CD4-positive, alpha-beta T cell treated with Interleukin-6 for 4 hours (primary cell): ENCODE data around the gene IL37.

Experiments used
- DNase-seq: peaks from one replicate; pipeline ENCODE4 v3.0.0-alpha.2; 2020; ENCODE audit warnings: mixed read lengths

IL37 gene, protein sequence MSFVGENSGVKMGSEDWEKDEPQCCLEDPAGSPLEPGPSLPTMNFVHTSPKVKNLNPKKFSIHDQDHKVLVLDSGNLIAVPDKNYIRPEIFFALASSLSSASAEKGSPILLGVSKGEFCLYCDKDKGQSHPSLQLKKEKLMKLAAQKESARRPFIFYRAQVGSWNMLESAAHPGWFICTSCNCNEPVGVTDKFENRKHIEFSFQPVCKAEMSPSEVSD

DNA sequence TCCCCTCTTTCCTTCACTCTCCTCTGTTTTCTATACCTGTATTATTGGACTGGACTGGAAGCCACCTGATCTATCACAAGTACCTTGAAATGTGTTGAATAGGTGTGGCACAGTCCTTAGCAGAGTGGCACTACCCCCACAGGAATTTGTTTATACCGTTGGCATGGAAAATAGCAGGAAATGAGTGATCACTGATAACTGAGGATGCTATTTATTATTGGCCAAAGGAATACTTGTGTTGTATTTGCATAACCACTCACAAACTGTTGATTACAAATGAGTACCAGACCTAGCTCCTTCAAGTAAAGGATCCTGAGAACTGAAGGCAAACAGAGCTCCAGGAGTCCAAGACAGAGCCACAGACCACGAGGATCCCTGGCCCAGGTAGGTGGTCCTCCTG, at the start of gene IL37:
Gene IL37, plus strand, starts transcription at position 301 of the 400 bp plus-strand sequence. CDS start 1,848 bp downstream, outside the sequence.
- DNase-seq, result no peak

- no peak for DNase-seq
Observed at GRCh38 chr2:112864072-112864471, 46.9 kb upstream of the IL37 start.

DNA sequence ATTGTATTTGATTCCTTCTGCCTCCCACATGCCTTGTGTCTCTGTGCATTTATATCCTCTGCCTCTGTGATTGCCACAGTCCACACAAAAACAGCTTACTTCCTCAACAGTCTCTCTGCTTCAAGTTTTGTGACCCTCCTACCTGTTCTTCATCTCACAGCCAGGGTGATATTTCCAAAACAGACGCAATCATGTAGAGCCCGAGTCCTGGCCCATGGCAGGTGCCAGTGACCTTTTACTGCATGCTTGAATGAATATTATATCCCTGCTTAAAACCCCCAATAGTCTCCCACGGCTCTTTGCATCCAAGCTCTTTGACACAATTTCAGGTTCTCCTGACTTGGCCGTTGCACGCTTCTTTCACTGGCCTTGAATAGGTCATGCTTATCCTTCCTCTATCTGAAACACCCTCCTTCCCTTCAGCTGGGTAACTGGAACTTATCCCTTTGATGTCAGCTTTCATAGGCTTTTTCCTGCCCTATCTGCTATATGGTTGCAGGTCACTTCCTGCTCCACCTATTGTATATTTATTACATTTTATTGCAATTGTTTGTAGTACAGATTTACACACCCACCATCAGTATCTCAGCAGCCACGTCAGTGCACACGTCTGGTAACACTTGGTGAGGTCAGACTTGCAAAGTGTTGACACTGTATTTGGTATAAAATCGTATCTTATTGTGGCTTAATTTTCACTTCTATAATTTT, 44.7 kb upstream of the IL37 start:
- DNase-seq, result no peak

GRCh38 chr2:112867701-112868631, 43.0 kb upstream of the IL37 start:
- no peak for DNase-seq

DNA sequence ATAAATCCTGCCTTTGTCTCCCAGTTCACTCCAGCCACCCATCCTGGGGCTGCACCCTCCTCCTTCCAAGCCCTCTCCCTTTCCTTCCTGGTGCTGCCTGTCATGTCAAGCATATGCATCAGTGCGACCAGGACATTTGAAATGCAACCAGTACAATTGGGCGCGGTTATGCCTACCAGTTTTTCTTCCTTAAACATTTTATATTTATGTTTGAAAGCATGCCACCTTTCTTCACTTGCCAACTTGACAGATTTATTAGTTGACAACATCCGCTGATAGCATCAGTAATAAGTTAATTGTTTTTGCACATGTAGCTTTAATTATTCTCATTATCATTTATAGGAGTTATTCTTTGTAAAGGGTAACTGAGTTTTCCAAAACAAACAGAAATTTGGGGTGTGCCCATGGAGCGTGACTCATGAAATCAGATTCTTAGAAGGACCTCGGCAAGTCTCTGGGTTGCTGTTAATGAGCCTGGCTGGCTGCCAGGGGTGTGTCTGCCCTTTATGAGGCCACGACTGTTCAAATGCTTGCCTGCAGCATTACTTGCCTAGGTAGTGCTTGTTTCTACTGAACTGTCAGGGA, 41.6 kb upstream of the IL37 start:
- peak; percentile 42 for DNase-seq

GRCh38 chr2:112870841-112871835, 39.8 kb upstream of the IL37 start:
- no peak for DNase-seq

- DNase-seq, result no peak
Observed at GRCh38 chr2:112876257-112876970, 34.6 kb upstream of the IL37 start.

GRCh38 chr2:112876971-112877361, 34.0 kb upstream of the IL37 start:
- no peak for DNase-seq

DNA sequence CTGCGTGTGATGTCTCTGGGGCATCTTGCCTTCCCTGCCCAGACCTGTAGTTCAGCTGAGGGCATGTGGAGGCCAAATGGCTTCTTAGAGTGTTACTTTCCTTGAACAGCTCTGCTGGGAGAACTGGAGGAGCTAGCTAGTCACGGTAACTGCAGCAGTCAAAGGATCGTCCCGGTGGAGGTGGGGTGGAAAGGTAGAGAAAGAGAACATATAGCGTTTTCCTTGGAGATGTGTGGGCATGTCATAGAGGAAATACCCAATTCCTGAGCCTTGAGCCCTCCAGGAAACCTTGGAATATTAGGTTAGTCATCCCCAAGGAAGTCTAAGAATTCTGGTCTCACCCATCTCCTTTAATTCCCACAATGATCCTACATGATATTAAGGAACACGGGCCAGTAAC, 33.5 kb upstream of the IL37 start:
- DNase-seq, result no peak

- no peak for DNase-seq
Observed at GRCh38 chr2:112879491-112880041, 31.4 kb upstream of the IL37 start.

- DNase-seq, result no peak
Observed at GRCh38 chr2:112880091-112880531, 30.9 kb upstream of the IL37 start.

DNA sequence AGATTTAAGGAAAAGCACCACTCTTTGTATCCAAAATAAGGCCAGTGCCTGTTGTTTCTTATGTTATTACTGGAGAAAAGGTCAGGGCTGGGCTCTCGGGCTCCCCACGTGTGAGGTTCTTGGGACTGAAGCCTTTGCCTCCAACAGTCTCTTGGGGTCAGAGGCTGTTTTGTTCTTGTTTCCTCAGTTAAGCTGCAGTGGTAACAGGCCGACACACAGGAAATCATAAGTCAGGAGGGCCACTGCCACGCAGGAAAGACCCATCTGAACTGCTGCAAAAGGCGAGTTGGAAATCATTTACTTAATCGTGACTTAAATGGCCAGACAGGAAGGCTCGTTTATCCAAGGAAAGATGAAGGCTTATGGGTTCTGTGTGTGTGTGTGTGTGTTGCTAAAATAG, 30.3 kb upstream of the IL37 start:
- DNase-seq, result no peak

DNA sequence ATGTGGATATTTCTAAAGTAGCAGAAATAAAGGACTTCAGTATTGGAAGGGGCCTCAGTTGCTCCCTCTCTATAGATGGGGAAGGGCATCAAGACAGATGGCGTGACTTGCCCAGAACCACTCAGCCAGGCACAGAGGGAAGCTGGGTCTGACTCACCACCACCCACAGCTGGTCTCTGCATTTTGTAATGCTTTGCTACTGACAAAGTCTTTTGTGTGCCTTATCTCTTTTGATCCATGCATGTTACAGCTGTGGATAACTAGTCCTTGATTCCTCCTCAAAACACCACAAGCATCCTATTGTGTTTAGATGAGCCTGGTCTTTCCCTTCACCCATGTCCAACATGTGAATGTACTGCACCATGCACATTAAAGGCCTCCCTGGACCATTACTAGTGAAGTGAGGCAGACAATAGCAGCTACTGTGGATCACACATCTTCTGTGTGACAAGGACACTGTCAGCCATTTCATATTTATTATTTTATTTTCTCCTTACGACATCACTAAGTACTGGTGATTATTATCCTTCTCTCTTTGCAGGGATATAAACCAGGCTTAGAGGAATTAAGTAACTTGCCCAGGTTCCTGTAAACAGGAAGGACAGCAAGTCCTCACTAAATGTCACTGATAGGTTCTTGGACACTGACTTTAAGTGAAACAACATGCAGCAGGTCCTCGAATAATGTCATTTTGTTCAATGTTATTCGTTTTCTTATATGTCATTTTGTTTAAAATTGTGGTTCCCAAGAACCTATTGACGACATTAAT, 29.6 kb upstream of the IL37 start:
- DNase-seq, result no peak

DNA sequence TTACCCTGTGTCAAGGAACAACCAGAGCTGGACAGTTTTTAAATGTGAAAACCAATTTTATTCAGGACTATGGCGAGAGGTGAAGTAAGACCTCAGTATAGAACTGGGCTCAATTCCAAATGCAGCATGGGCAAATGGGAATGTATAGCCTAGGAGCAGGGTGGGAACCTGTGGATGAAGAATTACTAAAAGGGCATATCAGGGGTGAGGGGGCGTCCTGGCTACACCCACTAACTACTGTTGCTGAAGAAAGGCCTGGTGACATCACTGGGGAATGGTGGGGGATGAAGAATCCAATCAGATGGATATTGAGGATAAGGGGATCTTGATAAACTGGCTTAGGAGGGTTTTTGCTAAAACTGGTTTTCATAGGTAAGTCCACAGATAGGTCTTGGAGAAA, 27.3 kb upstream of the IL37 start:
- DNase-seq, result no peak

GRCh38 chr2:112884869-112885505, 26.0 kb upstream of the IL37 start:
- peak; percentile 73 for DNase-seq

GRCh38 chr2:112885506-112885902, 25.5 kb upstream of the IL37 start:
- no peak for DNase-seq

- no peak for DNase-seq
Observed at GRCh38 chr2:112886291-112886690, 24.7 kb upstream of the IL37 start.

DNA sequence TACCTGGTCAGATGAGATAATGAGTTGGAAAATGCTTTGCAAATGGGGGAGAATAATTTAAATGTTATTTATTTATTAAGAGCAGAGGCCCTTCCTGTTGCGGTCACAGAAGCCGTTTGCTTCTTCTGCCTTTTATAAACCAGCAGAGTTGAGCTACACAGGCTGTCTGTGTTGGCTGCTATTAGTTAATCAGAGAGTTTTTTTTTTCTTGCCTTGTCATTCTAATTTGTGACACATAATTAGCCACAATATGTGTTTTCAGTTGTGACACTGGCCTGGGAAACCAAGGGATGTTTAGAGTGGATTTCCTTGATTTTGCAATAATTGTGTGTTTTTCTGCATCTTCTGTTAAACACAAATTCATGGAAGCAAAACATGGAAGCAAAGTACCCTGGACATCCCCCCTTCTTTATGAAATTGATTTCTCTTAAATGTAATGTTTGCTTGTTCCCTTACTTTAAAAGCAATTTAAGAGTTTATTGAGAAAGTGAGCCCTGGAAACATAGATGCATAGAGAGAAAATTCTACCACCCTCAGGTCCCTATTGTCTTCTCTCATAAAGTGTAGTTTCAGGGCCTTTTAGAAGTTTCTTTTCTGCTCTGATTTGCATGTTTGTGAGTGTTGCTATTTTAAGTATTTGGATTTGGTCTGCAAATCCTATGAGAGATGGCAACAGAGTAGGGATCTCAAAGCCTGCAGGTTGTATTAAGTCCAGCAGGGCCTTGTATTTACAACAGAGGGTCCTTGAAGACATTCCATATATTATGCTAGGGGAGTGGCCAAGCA, 22.8 kb upstream of the IL37 start:
- no peak for DNase-seq

GRCh38 chr2:112889976-112890375, 21.0 kb upstream of the IL37 start:
- DNase-seq, result no peak
